HG03439 (cell line): ENCODE results near the gene OR8B8.
"Not testable (repeated sequence)": the region's sequence is repeated elsewhere in the genome, so short reads cannot be mapped to it uniquely, and the experiment has no call there.

Experiments
- ATAC-seq: cut with Tn5 transposase; IDR thresholded peaks from one replicate; pipeline ENCODE4 v1.9.1; 2021; ENCODE audit warnings: mild to moderate bottlenecking, moderate library complexity; ENCODE audit not compliant: unreplicated experiment

The OR8B8 gene

GRCh38 chr11:124442442-124442841 lies 3.1 kb downstream of the OR8B8 start:
- ATAC-seq = no peak

GRCh38 chr11:124441519-124441918 lies 4.0 kb downstream of the OR8B8 start:
- ATAC-seq = no peak

- ATAC-seq = no peak
Observed at GRCh38 chr11:124441081-124441480, 4.4 kb downstream of the OR8B8 start.

GRCh38 chr11:124440608-124441007 lies 4.9 kb downstream of the OR8B8 start:
- ATAC-seq = no peak

- ATAC-seq = no peak
Observed at GRCh38 chr11:124434699-124435098, 10.8 kb downstream of the OR8B8 start.

- no peak for ATAC-seq
Observed at GRCh38 chr11:124429599-124429998, 15.9 kb downstream of the OR8B8 start.

GRCh38 chr11:124424384-124424921 lies 21.0 kb downstream of the OR8B8 start, which contains the start of gene OR8B4:
Gene OR8B4 (minus strand): TSS chr11:124424871. CDS start chr11:124424871, 0 bp downstream.
- no peak for ATAC-seq

GRCh38 chr11:124421043-124421442 lies 24.5 kb downstream of the OR8B8 start:
- ATAC-seq = no peak

GRCh38 chr11:124415356-124415923 lies 30.1 kb downstream of the OR8B8 start:
- no peak for ATAC-seq

- ATAC-seq = no peak
Observed at GRCh38 chr11:124409906-124410305, 35.6 kb downstream of the OR8B8 start.

- ATAC-seq = no peak
Observed at GRCh38 chr11:124405581-124405980, 39.9 kb downstream of the OR8B8 start.

GRCh38 chr11:124403186-124403585 lies 42.3 kb downstream of the OR8B8 start:
- ATAC-seq = not testable (repeated sequence)

- ATAC-seq = peak; percentile 85
Observed at GRCh38 chr11:124402326-124402922, 43.1 kb downstream of the OR8B8 start.

GRCh38 chr11:124398924-124399323 lies 46.6 kb downstream of the OR8B8 start, which contains the start of gene OR8B3:
Gene OR8B3 (minus strand): TSS chr11:124399024. CDS start chr11:124397351, 1,673 bp downstream.
- ATAC-seq = no peak

- ATAC-seq = not testable (repeated sequence)
Observed at GRCh38 chr11:124396847-124397246, 48.6 kb downstream of the OR8B8 start.

GRCh38 chr11:124394408-124394807 lies 51.1 kb downstream of the OR8B8 start:
- ATAC-seq = no peak
